Left ventricle myocardium inferior (tissue), 1 donor: Measurements from ENCODE around the gene MX2. TPM values are rescaled to one million over a fixed set of nuclear protein-coding genes. Genes with fewer than 3 reads are reported as not detected.

Source experiments
- DNase-seq: peaks from one replicate; pipeline ENCODE4 v3.0.0-alpha.2; 2020
- H3K27ac ChIP-seq: fragments of 200-600 bp; replicated peaks from 2 replicates; pipeline ENCODE4 v1.8.0; 2021
- H3K27me3 ChIP-seq: fragments of 200-600 bp; 2 replicates; pipeline ENCODE4 v1.8.0; 2021; ENCODE audit warnings: low read depth
- H3K36me3 ChIP-seq: fragments of 200-600 bp; 2 replicates; pipeline ENCODE4 v1.8.0; 2021
- H3K4me1 ChIP-seq: fragments of 200-600 bp; 2 replicates; pipeline ENCODE4 v1.8.0; 2021
- H3K4me3 ChIP-seq: fragments of 200-600 bp; 2 replicates; pipeline ENCODE4 v1.8.0; 2021; ENCODE audit warnings: mild to moderate bottlenecking, moderate library complexity
- H3K9me3 ChIP-seq: fragments of 200-600 bp; replicated peaks from 2 replicates; pipeline ENCODE4 v1.8.0; 2021
- CTCF ChIP-seq: fragments of 200-600 bp; IDR thresholded peaks from 2 replicates; pipeline ENCODE4 v1.8.0; 2021; ENCODE audit warnings: antibody characterized with exemption, mild to moderate bottlenecking, borderline replicate concordance
- intact Hi-C: fragments of 100-400 bp; cut with micrococcal nuclease; formaldehyde crosslinking; loops from one replicate; pipeline ENCODE4 v1.11.0; 2022
- total RNA-seq: library from RNA; stranded (reverse); fragmentation: NEBNext Ultra II Directional; extraction: Animal tissue kit (Norgen Biotek cat#: 25700); gene quantifications from one replicate; pipeline ENCODE4 v1.2.1, GENCODE V29; 2021
- donor health status: DM: no; HTN: yes; CAD: no; lungs with severe emphysema.

Gene MX2
- total RNA-seq, 1 donor from 2014 or later, result 5.4 TPM

GRCh38 chr21:41367945-41368734 lies 6.3 kb downstream of the MX2 start:
- peaks cover 50% of the 10 kb centered on the region for H3K27me3 ChIP-seq
- H3K4me1 ChIP-seq, result peaks cover 51% of the 10 kb centered on the region
- H3K4me3 ChIP-seq, result no peak overlapping the region
- peak overlapping the region; percentile 76 for H3K27ac ChIP-seq
- H3K36me3 ChIP-seq, result no peaks in the 10 kb centered on the region
- DNase-seq, result no peak
- no peak for TF ChIP-seq CTCF
- no peaks in the 10 kb centered on the region for H3K9me3 ChIP-seq
- intact Hi-C loops, result no loop called here

GRCh38 chr21:41368735-41369104 lies 6.9 kb downstream of the MX2 start:
- Histone ChIP-seq H3K9me3 (no peaks in the 10 kb centered on the region), H3K27me3 (peaks cover 46% of the 10 kb centered on the region), H3K4me3 (peak overlapping the region; percentile 64), H3K4me1 (peaks cover 46% of the 10 kb centered on the region), H3K27ac (peak overlapping the region; percentile 76), H3K36me3 (no peaks in the 10 kb centered on the region)
- DNase-seq, result no peak
- intact Hi-C loops, result no loop called here
- no peak for TF ChIP-seq CTCF

GRCh38 chr21:41369105-41369919 lies 7.5 kb downstream of the MX2 start:
- H3K27ac ChIP-seq, result peak overlapping the region; percentile 76
- no peak for TF ChIP-seq CTCF
- H3K4me3 ChIP-seq, result peak overlapping the region; percentile 64
- H3K36me3 ChIP-seq, result no peaks in the 10 kb centered on the region
- peak; percentile 49 for DNase-seq
- H3K27me3 ChIP-seq, result peaks cover 40% of the 10 kb centered on the region
- intact Hi-C loops, result no loop called here
- H3K4me1 ChIP-seq, result peaks cover 40% of the 10 kb centered on the region
- no peaks in the 10 kb centered on the region for H3K9me3 ChIP-seq

- Histone ChIP-seq H3K27ac (peak overlapping the region; percentile 76), H3K9me3 (no peaks in the 10 kb centered on the region), H3K36me3 (no peaks in the 10 kb centered on the region), H3K27me3 (peaks cover 34% of the 10 kb centered on the region), H3K4me3 (peak overlapping the region; percentile 64), H3K4me1 (peaks cover 36% of the 10 kb centered on the region)
- TF ChIP-seq CTCF, result no peak
- peak; percentile 31 for DNase-seq
- intact Hi-C loops, result no loop called here
These were observed 8.4 kb downstream of the MX2 start for GRCh38 chr21:41369920-41370839.
